HG03039 (cell line): ENCODE data around the gene ACADM.
"Not testable (repeated sequence)": the region's sequence is repeated elsewhere in the genome, so short reads cannot be mapped to it uniquely, and the experiment has no call there.

Source experiments
- ATAC-seq: cut with Tn5 transposase; IDR thresholded peaks from one replicate; pipeline ENCODE4 v1.9.1; 2021; ENCODE audit warnings: mild to moderate bottlenecking, moderate library complexity; ENCODE audit not compliant: unreplicated experiment

ACADM gene

GRCh38 chr1:75724472-75725022, at the start of gene ACADM:
ACADM (plus strand) TSS chr1:75724709; CDS start chr1:75724788, 79 bp downstream.
- peak; percentile 89 for ATAC-seq

- ATAC-seq = no peak
Measured at GRCh38 chr1:75677443-75677842, 47.1 kb upstream of the ACADM start.

- ATAC-seq = not testable (repeated sequence)
Measured at GRCh38 chr1:75677964-75678363, 46.5 kb upstream of the ACADM start.

- ATAC-seq = no peak
Measured at GRCh38 chr1:75690547-75690946, 34.0 kb upstream of the ACADM start.

GRCh38 chr1:75693551-75693950, 31.0 kb upstream of the ACADM start:
- no peak for ATAC-seq

- ATAC-seq = no peak
Measured at GRCh38 chr1:75696000-75696399, 28.5 kb upstream of the ACADM start.

GRCh38 chr1:75707191-75707590, 17.3 kb upstream of the ACADM start:
- no peak for ATAC-seq

GRCh38 chr1:75708910-75709309, 15.6 kb upstream of the ACADM start:
- ATAC-seq = no peak

GRCh38 chr1:75710832-75711231, 13.7 kb upstream of the ACADM start:
- ATAC-seq = no peak

- ATAC-seq = no peak
Measured at GRCh38 chr1:75711846-75712245, 12.7 kb upstream of the ACADM start.

GRCh38 chr1:75712306-75712705, 12.2 kb upstream of the ACADM start:
- no peak for ATAC-seq

- ATAC-seq = no peak
Measured at GRCh38 chr1:75719810-75720209, 4.7 kb upstream of the ACADM start.

- no peak for ATAC-seq
Measured at GRCh38 chr1:75720325-75720724, 4.2 kb upstream of the ACADM start.

- no peak for ATAC-seq
Measured at GRCh38 chr1:75720820-75721219, 3.7 kb upstream of the ACADM start.

GRCh38 chr1:75722246-75722645, 2.3 kb upstream of the ACADM start:
- not testable (repeated sequence) for ATAC-seq

- ATAC-seq = no peak
Measured at GRCh38 chr1:75722966-75723365, 1.5 kb upstream of the ACADM start.

GRCh38 chr1:75723989-75724471, 479 bp upstream of the ACADM start:
- peak; percentile 66 for ATAC-seq

GRCh38 chr1:75725266-75725665, 757 bp downstream of the ACADM start:
- no peak for ATAC-seq

GRCh38 chr1:75725861-75726361, 1.4 kb downstream of the ACADM start:
- no peak for ATAC-seq

GRCh38 chr1:75727571-75727970, 3.1 kb downstream of the ACADM start:
- no peak for ATAC-seq

GRCh38 chr1:75730432-75730831, 5.9 kb downstream of the ACADM start:
- no peak for ATAC-seq

- ATAC-seq = no peak
Measured at GRCh38 chr1:75731881-75732280, 7.4 kb downstream of the ACADM start.

GRCh38 chr1:75732703-75733102, 8.2 kb downstream of the ACADM start:
- no peak for ATAC-seq
